ENCODE results near the gene SLC66A3. TPM values are rescaled to one million over a fixed set of nuclear protein-coding genes. Genes with fewer than 3 reads are reported as not detected.

SLC66A3 gene
- total RNA-seq, 1 donor from 2014 or later = 59.7 TPM

- no peaks in the 10 kb centered on the region for H3K27me3 ChIP-seq
- no peak for DNase-seq (ENCODE audit: extremely low spot score in 2 of 2)
- peaks cover 0 to 19% of the 10 kb centered on the region in 2 donors for H3K36me3 ChIP-seq
- H3K9me3 ChIP-seq = no peaks in the 10 kb centered on the region
- no peaks in the 10 kb centered on the region for H3K4me1 ChIP-seq
- H3K27ac ChIP-seq = no peak overlapping the region
- H3K4me3 ChIP-seq = no peak overlapping the region
- TF ChIP-seq POLR2AphosphoS5 (IDR thresholded peaks at IDR 0.05; ENCODE audit: insufficient read depth in 1 of 2, low read depth in 1 of 2) (no peak), POLR2A (IDR thresholded peaks at IDR 0.05) (no peak), CTCF (IDR thresholded peaks at IDR 0.05) (no peak)
- intact Hi-C loops (cut with DNase I) = no loop called here
Observed at GRCh38 chr2:11179899-11180298, 24.6 kb downstream of the SLC66A3 start.

- TF ChIP-seq POLR2AphosphoS5 (IDR thresholded peaks at IDR 0.05; ENCODE audit: insufficient read depth in 1 of 2, low read depth in 1 of 2) = no peak
- TF ChIP-seq CTCF (IDR thresholded peaks at IDR 0.05) = no peak
- TF ChIP-seq POLR2A (IDR thresholded peaks at IDR 0.05) = no peak
- DNase-seq (ENCODE audit: extremely low spot score in 2 of 2) = no peak
- H3K4me3 ChIP-seq = no peak overlapping the region
- H3K4me1 ChIP-seq = no peaks in the 10 kb centered on the region
- H3K36me3 ChIP-seq = peaks cover 0 to 21% of the 10 kb centered on the region in 2 donors
- no peaks in the 10 kb centered on the region for H3K27me3 ChIP-seq
- intact Hi-C loops (cut with DNase I) = no loop called here
- no peaks in the 10 kb centered on the region for H3K9me3 ChIP-seq
- no peak overlapping the region for H3K27ac ChIP-seq
Observed at GRCh38 chr2:11180653-11181052, 25.4 kb downstream of the SLC66A3 start.

- Histone ChIP-seq H3K27me3 (no peaks in the 10 kb centered on the region), H3K9me3 (no peaks in the 10 kb centered on the region), H3K27ac (no peak overlapping the region), H3K4me1 (no peaks in the 10 kb centered on the region), H3K4me3 (no peak overlapping the region), H3K36me3 (peaks cover 0 to 31% of the 10 kb centered on the region in 2 donors)
- no peak for TF ChIP-seq CTCF (IDR thresholded peaks at IDR 0.05)
- no peak for TF ChIP-seq POLR2A (IDR thresholded peaks at IDR 0.05)
- TF ChIP-seq POLR2AphosphoS5 (IDR thresholded peaks at IDR 0.05; ENCODE audit: insufficient read depth in 1 of 2, low read depth in 1 of 2) = no peak
- no peak for DNase-seq (ENCODE audit: extremely low spot score in 2 of 2)
- intact Hi-C loops (cut with DNase I) = no loop called here
Observed at GRCh38 chr2:11182951-11183350, 27.7 kb downstream of the SLC66A3 start.

DNA sequence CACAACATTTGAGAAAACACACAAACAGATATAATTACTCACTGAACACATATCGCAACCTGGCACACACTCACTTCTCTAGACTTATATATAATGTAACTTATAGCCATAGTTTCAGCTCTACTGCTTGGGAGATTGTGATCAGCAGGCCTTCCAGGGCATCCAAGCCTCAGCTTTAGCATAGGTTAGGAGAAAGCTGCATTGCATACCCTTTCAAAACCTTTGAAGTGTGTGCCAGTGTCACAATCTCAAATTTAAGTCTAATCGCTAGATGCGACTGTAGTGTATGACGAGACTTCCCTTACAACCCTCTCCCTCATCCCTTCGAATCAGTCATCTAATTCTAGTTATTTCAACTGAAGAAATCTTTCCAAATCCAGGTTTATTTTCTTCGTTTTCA is 30.9 kb downstream of the SLC66A3 start:
- intact Hi-C loops (cut with DNase I) = no loop called here
- no peak overlapping the region for H3K27ac ChIP-seq
- TF ChIP-seq POLR2AphosphoS5 (IDR thresholded peaks at IDR 0.05; ENCODE audit: insufficient read depth in 1 of 2, low read depth in 1 of 2) = no peak
- TF ChIP-seq POLR2A (IDR thresholded peaks at IDR 0.05) = no peak
- no peak for TF ChIP-seq CTCF (IDR thresholded peaks at IDR 0.05)
- no peak overlapping the region for H3K4me3 ChIP-seq
- no peaks in the 10 kb centered on the region for H3K27me3 ChIP-seq
- H3K4me1 ChIP-seq = no peaks in the 10 kb centered on the region
- no peaks in the 10 kb centered on the region for H3K9me3 ChIP-seq
- DNase-seq (ENCODE audit: extremely low spot score in 2 of 2) = no peak
- H3K36me3 ChIP-seq = peaks cover 0 to 21% of the 10 kb centered on the region in 2 donors

GRCh38 chr2:11187083-11187619 is 31.9 kb downstream of the SLC66A3 start:
- Histone ChIP-seq H3K4me3 (no peak overlapping the region), H3K9me3 (no peaks in the 10 kb centered on the region), H3K4me1 (no peaks in the 10 kb centered on the region), H3K27me3 (no peaks in the 10 kb centered on the region), H3K36me3 (peaks cover 0 to 31% of the 10 kb centered on the region in 2 donors), H3K27ac (no peak overlapping the region)
- no peak for DNase-seq (ENCODE audit: extremely low spot score in 2 of 2)
- TF ChIP-seq CTCF (IDR thresholded peaks at IDR 0.05) = no peak
- TF ChIP-seq POLR2AphosphoS5 (IDR thresholded peaks at IDR 0.05; ENCODE audit: insufficient read depth in 1 of 2, low read depth in 1 of 2) = no peak
- TF ChIP-seq POLR2A (IDR thresholded peaks at IDR 0.05) = no peak
- intact Hi-C loops (cut with DNase I) = no loop called here
